HepG2 (cell line): ENCODE measurements around the gene TRAF5. TPM values are rescaled to one million over a fixed set of nuclear protein-coding genes. Genes with fewer than 3 reads are reported as not detected.
"Not testable (repeated sequence)": the region's sequence is repeated elsewhere in the genome, so short reads cannot be mapped to it uniquely, and the experiment has no call there.

Experiments
- ATAC-seq: fragments of 200-7000 bp; cut with Tn5 transposase; 3 replicates; pipeline ENCODE4 v1.9.1; 2020; ENCODE audit warnings: mild to moderate bottlenecking, moderate library complexity
- BruUV-seq: library from RNA; stranded (reverse); fragments of 400-500 nt; replicated peaks from 2 replicates; lab custom pipeline; 2021; lab: Mats Ljungman, UMichigan
- CTCF ChIA-PET: fragments of 300-600 bp; formaldehyde crosslinking; extraction: SDS; loops from one replicate; lab custom pipeline; 2021; ENCODE audit warnings: low total read pairs, inconsistent platforms, low intra/inter-chr PET ratio; lab: Yijun Ruan, JAX
- POLR2A ChIA-PET: fragments of 350-600 bp; sonication (Branson Sonifier 250); formaldehyde crosslinking; loops from one replicate; lab custom pipeline; 2020; ENCODE audit warnings: antibody characterized with exemption, inconsistent platforms; lab: Yijun Ruan, JAX
- DNase-seq: peaks from one replicate; pipeline ENCODE4 v3.0.0-alpha.2; 2015; ENCODE audit warnings: low spot score
- FAIRE-seq: peaks from 3 replicates; lab custom pipeline; 2011; peaks lifted over from hg19 to GRCh38; lab: Jason Lieb, UNC
- H2AFZ ChIP-seq: one replicate; pipeline ENCODE4 v1.6.1; 2011; ENCODE audit warnings: low read length, inconsistent platforms
- H3K27ac ChIP-seq: fragments of 300-600 bp; 3 replicates; pipeline ENCODE4 v1.8.0; 2011; ENCODE audit warnings: mixed run types, mild to moderate bottlenecking, mixed read lengths, low read length, inconsistent platforms; ENCODE audit not compliant: insufficient read depth; ENCODE audit errors: extremely low read length
- H3K27me3 ChIP-seq, 2 experiments: fragments of 200-600 bp in 1 of 2; 2 replicates in 1 of 2; 3 replicates in 1 of 2; pipeline versions ENCODE4 v1.6.0 to v1.8.0; 2011; ENCODE audit warnings: low read length in 2 of 2, mild to moderate bottlenecking in 2 of 2, moderate library complexity in 2 of 2, inconsistent platforms in 1 of 2; ENCODE audit not compliant: insufficient read depth in 2 of 2, control insufficient read depth in 1 of 2
- H3K36me3 ChIP-seq, 2 experiments: fragments of 200-600 bp in 1 of 2; replicated peaks in 1 of 2; 2 replicates in 1 of 2; 3 replicates in 1 of 2; pipeline versions ENCODE4 v1.5.1 to v1.8.0; 2011; ENCODE audit warnings: low read length in 2 of 2, inconsistent platforms in 1 of 2; ENCODE audit not compliant: insufficient read depth in 2 of 2, control insufficient read depth in 1 of 2
- H3K4me1 ChIP-seq: 2 replicates; pipeline ENCODE4 v1.5.1; 2012; ENCODE audit warnings: low read length, inconsistent platforms; ENCODE audit not compliant: insufficient read depth
- H3K4me2 ChIP-seq: 2 replicates; pipeline ENCODE4 v1.6.0; 2011; ENCODE audit warnings: low read depth, low read length, inconsistent platforms
- H3K4me3 ChIP-seq, 3 experiments: fragments of 200-600 bp in 1 of 3; sonication (generic), shearing (Covaris generic) in 1 of 3; replicated peaks in 1 of 3; 2 replicates each; pipeline ENCODE4 v1.5.1; 2011 to 2016; ENCODE audit warnings: low read length in 3 of 3, inconsistent platforms in 2 of 3, low read depth in 2 of 3, mild to moderate bottlenecking in 2 of 3, control low read depth in 1 of 3, mixed read lengths in 1 of 3; ENCODE audit not compliant: insufficient read depth in 1 of 3
- H3K79me2 ChIP-seq: one replicate; pipeline ENCODE4 v1.6.1; 2011; ENCODE audit warnings: low read length, inconsistent platforms; ENCODE audit not compliant: insufficient read depth
- H3K9ac ChIP-seq: 2 replicates; pipeline ENCODE4 v1.6.0; 2011; ENCODE audit warnings: mild to moderate bottlenecking, low read depth, low read length, inconsistent platforms; ENCODE audit not compliant: insufficient read depth
- H3K9me3 ChIP-seq: 2 replicates; pipeline ENCODE4 v1.5.1; 2012; ENCODE audit warnings: mild to moderate bottlenecking, low read length
- H4K20me1 ChIP-seq: 2 replicates; pipeline ENCODE4 v1.6.0; 2011; ENCODE audit warnings: inconsistent platforms, mild to moderate bottlenecking, low read length, moderate library complexity; ENCODE audit not compliant: insufficient read depth
- WGBS: methylation state at CpG from one replicate; pipeline ENCODE4 v1.1.6; 2017; ENCODE audit warnings: low lambda C conversion rate; 5-methylcytosine and 5-hydroxymethylcytosine counted together
- in situ Hi-C: cut with HindIII; loops from 2 replicates; pipeline ENCODE4 v1.10.0; 2017; ENCODE audit warnings: low pct_unique_long_range_greater_than_20kb; ENCODE audit not compliant: extremely low pct_ligation_motif_present
- intact Hi-C: fragments of 100-400 bp; cut with micrococcal nuclease; formaldehyde crosslinking; loops from one replicate; pipeline ENCODE4 v1.10.0; 2022; ENCODE audit not compliant: unreplicated experiment
- polyA plus RNA-seq, 8 experiments: library from polyadenylated mRNA; depleted of rRNA in 3 of 8; stranded (reverse) in 7 of 8; unstranded in 1 of 8; fragments of >200 nt; fragmentation: Illumina TruSeq in 4 of 8; extraction: Trizol in 4 of 8; gene quantifications; 2 replicates each; pipeline versions ENCODE4 v1.2.1 to v1.2.3, GENCODE V29; 2011 to 2016; ENCODE audit warnings: low read depth in 4 of 8, missing spikeins in 1 of 8, mixed read lengths in 1 of 8; ENCODE audit not compliant: insufficient read depth in 1 of 8
- total RNA-seq, 5 experiments: library from RNA; depleted of rRNA; stranded (reverse); fragments of >200 nt; fragmentation: Illumina TruSeq; extraction: Trizol; gene quantifications; 2 replicates each; pipeline ENCODE4 v1.2.3, GENCODE V29; 2016; ENCODE audit warnings: low read depth in 1 of 5

The TRAF5 gene
- total and polyA plus RNA-seq, 2 of the 13 experiments (the other 11 are each of a cell fraction or from before 2014, with no cell fraction given): 0.27 to 1.6 TPM

- H3K27ac ChIP-seq, H3K4me1 ChIP-seq, BruUV-seq, H3K9me3 ChIP-seq, in situ Hi-C loops, H2AFZ ChIP-seq, intact Hi-C loops, H3K79me2 ChIP-seq, H3K4me3 ChIP-seq, ATAC-seq, H3K4me2 ChIP-seq, DNase-seq, H3K36me3 ChIP-seq, POLR2A ChIA-PET, CTCF ChIA-PET, H3K9ac ChIP-seq, H4K20me1 ChIP-seq, FAIRE-seq, H3K27me3 ChIP-seq: not testable (repeated sequence)
- 82% methylated on average over 13 of the region's 13 CpGs for WGBS
These were observed 73.3 kb downstream of the TRAF5 start for GRCh38 chr1:211399851-211400393.

- BruUV-seq, ATAC-seq, H3K9ac ChIP-seq, H3K27ac ChIP-seq, FAIRE-seq, H3K9me3 ChIP-seq, H3K4me3 ChIP-seq, H3K27me3 ChIP-seq, in situ Hi-C loops, H4K20me1 ChIP-seq, H3K4me2 ChIP-seq, H3K79me2 ChIP-seq, H3K36me3 ChIP-seq, H3K4me1 ChIP-seq, H2AFZ ChIP-seq, CTCF ChIA-PET, intact Hi-C loops, DNase-seq, POLR2A ChIA-PET: not testable (repeated sequence)
- 78% methylated on average over 1 of the region's 1 CpG for WGBS
These were observed 75.1 kb downstream of the TRAF5 start for GRCh38 chr1:211401751-211402150.

- DNase-seq, H3K9me3 ChIP-seq, FAIRE-seq, POLR2A ChIA-PET, H3K27me3 ChIP-seq, H4K20me1 ChIP-seq, H2AFZ ChIP-seq, intact Hi-C loops, CTCF ChIA-PET, ATAC-seq, H3K4me1 ChIP-seq, in situ Hi-C loops, BruUV-seq, H3K79me2 ChIP-seq, H3K36me3 ChIP-seq, H3K9ac ChIP-seq, H3K27ac ChIP-seq, H3K4me2 ChIP-seq, H3K4me3 ChIP-seq: not testable (repeated sequence)
- WGBS: 78% methylated on average over 2 of the region's 3 CpGs
These were observed 79.5 kb downstream of the TRAF5 start for GRCh38 chr1:211406086-211406485.
